GM12892 (cell line): ENCODE measurements around the gene TFAP2C.

Experiments
- POLR2A ChIP-seq: IDR thresholded peaks from 2 replicates; pipeline ENCODE4 v1.6.1; 2011; ENCODE audit warnings: low read depth, low read length, control low read depth
- POLR2AphosphoS5 ChIP-seq: IDR thresholded peaks from 2 replicates; pipeline ENCODE4 v1.6.1; 2011; ENCODE audit warnings: low read depth, low read length, control low read depth
- TAF1 ChIP-seq: IDR thresholded peaks from 2 replicates; pipeline ENCODE4 v1.6.1; 2011; ENCODE audit warnings: low read depth, mild to moderate bottlenecking, control low read depth, low read length, borderline replicate concordance

- TF ChIP-seq TAF1 (no peak), POLR2A (no peak), POLR2AphosphoS5 (no peak)
These were observed 7.4 kb upstream of the TFAP2C start for GRCh38 chr20:56621730-56622129.
